RWPE2 (cell line): Measurements from ENCODE around the gene MYO10.

ENCODE experiments used
- ATAC-seq: fragments of 200-7000 bp; cut with Tn5 transposase; 3 replicates; pipeline ENCODE4 v1.9.1; 2021; ENCODE audit warnings: low read depth
- DNase-seq: peaks from one replicate; pipeline ENCODE4 v3.0.0-alpha.2; 2020; ENCODE audit warnings: low spot score
- H3K27ac ChIP-seq: fragments of 450-650 bp; 2 replicates; pipeline ENCODE4 v1.5.1; 2017; ENCODE audit warnings: mild to moderate bottlenecking; ENCODE audit not compliant: poor library complexity, severe bottlenecking
- H3K27me3 ChIP-seq: fragments of 250-450 bp; sonication (Bioruptor Pico); 2 replicates; pipeline ENCODE4 v1.5.1; 2021; ENCODE audit warnings: mild to moderate bottlenecking, moderate library complexity; ENCODE audit not compliant: insufficient read depth, poor library complexity, severe bottlenecking
- H3K36me3 ChIP-seq: fragments of 250-450 bp; sonication (Bioruptor Pico); 2 replicates; pipeline ENCODE4 v1.5.1; 2020; ENCODE audit warnings: low read depth, mild to moderate bottlenecking, moderate library complexity
- H3K4me1 ChIP-seq: fragments of 250-450 bp; sonication (Bioruptor Pico); 2 replicates; pipeline ENCODE4 v1.5.1; 2021; ENCODE audit warnings: mild to moderate bottlenecking, moderate library complexity; ENCODE audit not compliant: insufficient read depth, poor library complexity, severe bottlenecking
- H3K4me3 ChIP-seq: fragments of 250-450 bp; sonication (Bioruptor Pico); 2 replicates; pipeline ENCODE4 v1.5.1; 2021; ENCODE audit warnings: mild to moderate bottlenecking, moderate library complexity; ENCODE audit not compliant: severe bottlenecking
- H3K9me3 ChIP-seq: fragments of 250-450 bp; sonication (Bioruptor Pico); 2 replicates; pipeline ENCODE4 v1.5.1; 2021; ENCODE audit warnings: mild to moderate bottlenecking, moderate library complexity; ENCODE audit not compliant: severe bottlenecking
- CTCF ChIP-seq: fragments of 450-650 bp; IDR thresholded peaks from one replicate; pipeline ENCODE4 v1.5.1; 2017; ENCODE audit warnings: mild to moderate bottlenecking, moderate library complexity; ENCODE audit not compliant: poor library complexity, severe bottlenecking

The MYO10 gene

GRCh38 chr5:16970826-16971225 lies 34.7 kb upstream of the MYO10 start:
- Histone ChIP-seq H3K27ac (no peak overlapping the region), H3K4me3 (no peak overlapping the region), H3K27me3 (no peaks in the 10 kb centered on the region), H3K9me3 (no peaks in the 10 kb centered on the region), H3K36me3 (no peaks in the 10 kb centered on the region), H3K4me1 (no peaks in the 10 kb centered on the region)
- DNase-seq (peak; percentile 0), ATAC-seq (no peak)
- no peak for TF ChIP-seq CTCF

GRCh38 chr5:16970260-16970659 lies 34.2 kb upstream of the MYO10 start:
- peak; percentile 6 for DNase-seq
- TF ChIP-seq CTCF = no peak
- no peak overlapping the region for H3K27ac ChIP-seq
- ATAC-seq = no peak
- H3K36me3 ChIP-seq = no peaks in the 10 kb centered on the region
- H3K27me3 ChIP-seq = no peaks in the 10 kb centered on the region
- H3K4me1 ChIP-seq = no peaks in the 10 kb centered on the region
- H3K9me3 ChIP-seq = no peaks in the 10 kb centered on the region
- no peak overlapping the region for H3K4me3 ChIP-seq

DNA sequence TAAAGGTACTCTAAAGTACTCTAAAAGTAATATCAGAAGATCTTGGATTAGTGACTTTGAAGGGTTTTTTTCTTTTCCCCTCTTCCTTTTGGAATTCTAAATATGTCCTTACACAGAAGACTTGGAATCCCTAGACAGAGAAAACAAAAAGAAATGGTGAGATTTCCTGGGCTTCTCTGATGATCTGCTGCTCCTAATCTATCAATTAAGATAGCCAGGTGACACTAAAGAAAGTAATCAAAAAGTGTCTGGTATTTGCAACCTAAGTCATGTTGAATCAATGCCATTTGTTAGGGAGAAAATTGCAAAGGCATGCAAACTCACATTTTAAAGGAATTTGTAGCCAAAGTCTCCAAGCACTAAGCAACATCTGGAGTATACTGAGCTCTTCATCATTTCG lies 29.5 kb upstream of the MYO10 start:
- Histone ChIP-seq H3K4me3 (no peak overlapping the region), H3K27ac (no peak overlapping the region), H3K27me3 (no peaks in the 10 kb centered on the region), H3K4me1 (peaks cover 3% of the 10 kb centered on the region), H3K9me3 (no peaks in the 10 kb centered on the region), H3K36me3 (no peaks in the 10 kb centered on the region)
- no peak for TF ChIP-seq CTCF
- ATAC-seq (no peak), DNase-seq (no peak)

- DNase-seq (no peak), ATAC-seq (no peak)
- Histone ChIP-seq H3K9me3 (no peaks in the 10 kb centered on the region), H3K36me3 (no peaks in the 10 kb centered on the region), H3K4me3 (no peak overlapping the region), H3K4me1 (peaks cover 3% of the 10 kb centered on the region), H3K27me3 (no peaks in the 10 kb centered on the region), H3K27ac (no peak overlapping the region)
- no peak for TF ChIP-seq CTCF
Observed at GRCh38 chr5:16963821-16964220, 27.7 kb upstream of the MYO10 start.

DNA sequence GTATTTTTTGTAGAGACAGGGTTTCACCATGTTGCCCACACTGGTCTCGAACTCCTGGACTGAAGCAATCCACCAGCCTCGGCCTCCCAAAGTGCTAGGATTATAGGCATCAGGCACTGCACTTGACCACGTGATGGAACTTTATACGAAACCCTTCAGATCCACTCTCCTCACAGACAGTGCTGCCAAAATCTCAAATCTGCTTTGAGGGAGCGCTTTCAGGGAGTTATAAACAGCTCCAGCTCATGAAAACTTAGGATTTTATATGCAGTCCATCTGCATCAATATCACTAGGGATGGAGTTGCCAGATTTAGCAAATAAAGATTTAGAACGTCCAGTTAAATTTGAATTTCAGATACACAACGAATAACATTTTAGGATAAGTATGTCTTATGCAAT lies 25.0 kb upstream of the MYO10 start:
- H3K9me3 ChIP-seq = no peaks in the 10 kb centered on the region
- no peaks in the 10 kb centered on the region for H3K27me3 ChIP-seq
- H3K4me3 ChIP-seq = no peak overlapping the region
- DNase-seq (no peak), ATAC-seq (no peak)
- H3K4me1 ChIP-seq = peaks cover 15% of the 10 kb centered on the region
- TF ChIP-seq CTCF = no peak
- no peak overlapping the region for H3K27ac ChIP-seq
- no peaks in the 10 kb centered on the region for H3K36me3 ChIP-seq
